HG03521 (cell line): ENCODE results near the gene CYP39A1.

ENCODE experiments used
- ATAC-seq: cut with Tn5 transposase; IDR thresholded peaks from one replicate; pipeline ENCODE4 v1.9.1; 2021; ENCODE audit warnings: mild to moderate bottlenecking, moderate library complexity; ENCODE audit not compliant: unreplicated experiment

The CYP39A1 gene

DNA sequence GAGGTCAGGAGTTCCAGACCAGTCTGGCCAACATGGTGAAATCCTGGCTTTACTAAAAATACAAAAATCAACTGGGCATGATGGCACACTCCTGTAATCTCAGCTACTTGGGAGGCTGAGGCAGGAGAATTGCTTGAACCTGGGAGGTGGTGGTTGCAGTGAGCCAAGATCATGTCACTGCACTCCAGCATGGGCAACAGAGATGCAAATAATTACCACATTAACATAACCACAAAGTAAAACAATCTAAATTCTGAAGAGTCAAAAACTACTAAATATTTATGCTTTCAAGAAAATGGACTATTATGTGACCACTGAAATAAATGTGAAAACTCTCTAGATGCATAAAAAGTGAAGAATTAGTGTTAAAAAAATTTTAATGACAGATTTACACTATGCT lies 59.9 kb downstream of the CYP39A1 start:
- no peak for ATAC-seq

DNA sequence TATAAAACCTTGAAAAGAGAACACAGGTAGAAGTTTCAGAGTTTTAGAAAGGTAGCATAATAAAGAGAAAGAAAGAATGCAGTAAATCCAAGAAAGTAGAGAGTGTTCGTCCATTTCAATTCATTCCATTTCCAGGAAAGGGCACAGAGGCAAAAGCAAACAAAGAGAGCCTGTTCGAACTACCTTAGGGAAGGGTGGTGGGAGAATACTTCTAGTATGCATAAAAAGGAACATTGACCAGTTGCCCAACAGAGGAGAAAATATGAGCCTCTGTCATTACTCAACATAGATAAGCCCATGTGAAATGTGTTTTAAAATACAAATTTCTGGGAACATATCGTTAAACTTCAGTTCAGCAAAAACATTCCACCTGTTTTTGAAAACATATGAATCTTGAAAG lies 60.6 kb downstream of the CYP39A1 start:
- ATAC-seq = no peak

DNA sequence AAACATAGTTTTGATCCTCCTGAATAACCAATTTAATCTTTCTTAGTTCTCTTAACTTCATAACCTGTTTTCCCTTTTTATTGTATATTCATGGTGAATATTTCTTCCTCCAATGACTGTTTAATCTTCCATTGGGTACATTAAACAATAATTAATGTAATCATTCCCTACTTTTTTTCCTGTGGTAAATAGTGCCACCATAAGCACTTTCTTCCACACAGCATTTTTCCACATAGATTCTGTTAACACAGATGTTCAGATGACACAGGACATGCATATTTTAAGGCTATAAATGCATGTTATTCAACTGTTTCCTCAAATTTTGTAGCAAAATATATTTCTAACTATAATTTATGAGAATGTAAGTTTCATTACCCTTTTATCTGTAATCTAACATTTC lies 61.9 kb downstream of the CYP39A1 start:
- no peak for ATAC-seq

DNA sequence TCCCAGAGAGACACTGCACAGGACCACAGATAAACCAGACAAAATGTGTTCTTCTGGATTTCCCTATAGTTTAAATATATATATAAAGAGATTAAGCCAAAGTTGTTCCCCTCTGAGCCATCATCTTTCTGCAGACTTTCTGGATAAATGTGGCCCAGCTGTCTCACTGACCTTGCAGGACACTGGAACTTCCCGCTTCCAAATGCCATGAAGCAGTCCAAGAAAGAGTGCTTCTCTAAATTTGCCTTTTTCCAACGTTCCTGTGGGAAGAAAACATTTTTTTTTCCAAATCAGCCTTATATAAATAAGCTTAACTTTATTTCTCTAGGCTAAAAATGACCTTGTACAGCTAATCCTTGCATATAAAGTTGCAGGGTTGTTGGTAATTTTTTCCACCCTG lies 65.7 kb downstream of the CYP39A1 start:
- ATAC-seq = no peak

- ATAC-seq = no peak
Measured at GRCh38 chr6:46584586-46584985, 68.0 kb downstream of the CYP39A1 start.

DNA sequence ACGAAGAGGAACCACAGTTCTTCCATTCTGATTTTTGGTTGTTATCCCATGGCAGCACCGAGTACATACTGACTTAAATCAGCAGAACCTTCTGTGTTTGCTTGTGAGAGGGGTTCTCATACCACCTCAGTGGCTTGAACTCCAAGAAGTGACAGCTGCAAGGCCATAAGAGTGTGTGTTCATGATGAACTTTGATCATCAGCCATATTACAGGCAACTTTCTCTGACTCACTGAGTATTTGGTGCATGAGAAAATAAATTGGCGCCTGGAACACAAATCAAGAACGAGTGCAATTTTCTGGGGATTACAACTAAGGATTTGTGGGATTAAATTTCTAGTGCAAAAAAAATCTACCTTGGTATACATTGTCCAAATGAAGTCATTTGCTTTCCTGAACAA lies 68.9 kb downstream of the CYP39A1 start:
- no peak for ATAC-seq

- no peak for ATAC-seq
Measured at GRCh38 chr6:46583081-46583480, 69.5 kb downstream of the CYP39A1 start.

DNA sequence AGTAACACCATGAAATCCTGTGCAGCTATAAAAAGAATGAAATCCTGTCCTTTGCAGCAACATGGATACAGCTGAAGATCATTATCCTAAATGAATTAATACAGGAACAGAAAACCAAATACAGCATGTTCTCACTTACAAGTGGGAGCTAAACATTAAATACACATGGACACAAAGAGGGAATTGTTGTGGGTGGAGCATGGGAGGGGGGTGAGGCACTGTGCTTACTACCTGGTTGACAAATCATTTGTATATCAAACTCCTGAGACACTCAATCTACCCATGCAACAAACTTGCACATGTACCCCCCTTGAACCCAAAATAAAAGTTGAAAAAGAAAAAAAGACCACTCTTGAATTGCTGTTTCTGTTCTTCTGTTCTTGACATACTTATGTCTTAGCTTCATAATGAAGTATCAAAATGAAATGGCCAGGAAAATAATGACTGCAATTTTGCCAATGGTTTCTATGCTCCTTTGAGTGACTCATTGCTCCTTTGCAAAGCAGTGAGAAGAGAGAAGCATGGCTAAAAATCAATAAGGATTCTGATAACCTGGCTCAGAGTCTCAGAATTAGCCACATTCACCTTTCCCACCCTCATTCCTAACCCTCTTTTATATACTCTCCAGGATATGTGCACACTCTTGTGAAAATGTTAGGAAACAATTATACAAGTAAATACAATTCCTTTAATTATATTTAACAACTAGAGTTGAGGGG lies 71.0 kb downstream of the CYP39A1 start:
- no peak for ATAC-seq

GRCh38 chr6:46575530-46575929 lies 77.1 kb downstream of the CYP39A1 start:
- no peak for ATAC-seq

- ATAC-seq = no peak
Measured at GRCh38 chr6:46573140-46573539, 79.5 kb downstream of the CYP39A1 start.

DNA sequence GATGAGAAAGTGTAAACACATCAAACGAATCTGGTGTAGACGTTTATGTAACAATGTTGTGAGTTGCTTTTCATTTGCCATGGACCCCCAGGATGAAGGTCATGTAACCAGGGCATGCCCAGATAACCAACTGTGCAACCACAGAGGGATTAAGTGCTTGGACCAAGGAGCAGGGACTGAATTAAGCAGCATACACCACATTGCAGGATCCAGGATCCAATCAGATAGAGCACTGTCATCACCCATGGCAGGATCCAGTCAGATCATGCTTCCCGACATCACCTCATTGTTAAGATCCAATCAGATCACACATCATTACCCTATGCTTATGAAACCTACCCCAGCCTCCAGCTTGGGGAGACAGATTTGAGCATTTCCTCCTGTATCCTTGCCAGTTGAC lies 87.1 kb downstream of the CYP39A1 start:
- no peak for ATAC-seq

GRCh38 chr6:46563924-46564323 lies 88.7 kb downstream of the CYP39A1 start:
- no peak for ATAC-seq

GRCh38 chr6:46556053-46556452 lies 96.6 kb downstream of the CYP39A1 start:
- ATAC-seq = no peak

GRCh38 chr6:46555129-46555528 lies 97.5 kb downstream of the CYP39A1 start:
- no peak for ATAC-seq

DNA sequence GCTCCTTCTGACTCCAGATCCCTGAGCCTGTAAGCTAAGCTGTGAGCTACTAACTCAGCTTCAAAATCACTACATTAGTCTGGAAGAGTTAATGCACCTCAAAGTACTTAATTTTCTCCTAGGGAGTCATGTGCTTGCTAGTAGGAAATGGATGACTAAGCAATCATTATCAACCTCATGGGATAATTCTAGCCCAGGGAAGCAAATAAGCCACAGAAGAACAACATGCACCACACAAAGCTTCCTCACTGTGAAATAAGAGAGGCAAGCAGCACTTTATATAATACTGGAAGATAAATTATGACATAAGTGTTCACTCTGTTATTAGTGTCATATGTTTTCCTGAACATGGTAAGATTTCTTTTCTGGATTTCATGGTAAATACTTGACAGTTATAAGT lies 103.5 kb downstream of the CYP39A1 start:
- ATAC-seq = no peak

- ATAC-seq = no peak
Measured at GRCh38 chr6:46541556-46541955, 111.1 kb downstream of the CYP39A1 start.

DNA sequence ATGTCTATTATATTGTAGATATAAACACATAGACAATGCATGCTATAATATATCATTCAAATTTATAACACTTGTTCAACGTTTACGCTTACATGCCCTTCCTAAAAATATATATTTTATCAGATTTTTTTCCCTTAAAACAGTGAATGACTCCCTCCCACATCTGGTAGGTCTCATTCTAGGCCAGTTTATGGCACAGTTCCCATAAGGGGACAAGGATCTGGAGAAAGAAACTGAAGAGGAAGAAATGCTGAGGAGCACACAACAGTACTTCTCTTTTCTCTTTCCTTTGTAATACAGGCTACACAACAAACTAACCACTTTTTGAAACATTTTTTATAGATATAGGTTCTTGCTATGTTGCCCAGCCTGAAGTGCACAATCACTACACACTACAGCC lies 112.8 kb downstream of the CYP39A1 start:
- ATAC-seq = no peak

DNA sequence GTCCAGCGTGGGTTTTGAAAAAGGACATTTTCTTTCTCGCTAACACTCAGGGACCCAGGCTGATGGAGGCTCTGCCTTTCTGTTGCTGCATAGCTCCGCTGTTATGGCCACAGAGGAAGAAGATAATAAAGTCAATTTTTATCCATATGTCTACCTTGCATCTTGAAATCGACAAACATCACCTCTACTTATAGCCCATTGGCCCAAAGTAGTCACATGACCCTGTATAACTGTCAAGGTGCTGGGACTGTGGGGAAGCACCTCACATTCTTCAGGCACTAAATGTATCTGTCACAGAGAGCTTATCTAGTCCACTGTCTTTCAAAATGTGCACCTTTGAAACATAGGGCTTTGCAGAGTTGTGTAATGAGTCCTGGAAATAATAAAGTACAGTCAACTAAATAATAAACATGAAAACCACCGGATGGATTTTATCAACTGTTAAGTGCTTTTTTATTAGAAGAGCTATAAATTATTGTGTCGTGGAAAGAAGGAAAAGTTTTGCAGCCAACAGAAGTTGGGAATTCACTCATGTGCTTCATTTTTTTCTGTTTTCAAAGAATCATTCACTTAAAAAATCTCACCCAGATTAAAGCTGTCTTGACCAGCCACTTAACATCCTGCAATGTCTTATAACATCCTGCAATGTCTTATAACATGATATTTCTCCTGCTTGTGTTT lies 113.7 kb downstream of the CYP39A1 start:
- ATAC-seq = no peak

GRCh38 chr6:46530896-46531295 lies 121.7 kb downstream of the CYP39A1 start:
- no peak for ATAC-seq

DNA sequence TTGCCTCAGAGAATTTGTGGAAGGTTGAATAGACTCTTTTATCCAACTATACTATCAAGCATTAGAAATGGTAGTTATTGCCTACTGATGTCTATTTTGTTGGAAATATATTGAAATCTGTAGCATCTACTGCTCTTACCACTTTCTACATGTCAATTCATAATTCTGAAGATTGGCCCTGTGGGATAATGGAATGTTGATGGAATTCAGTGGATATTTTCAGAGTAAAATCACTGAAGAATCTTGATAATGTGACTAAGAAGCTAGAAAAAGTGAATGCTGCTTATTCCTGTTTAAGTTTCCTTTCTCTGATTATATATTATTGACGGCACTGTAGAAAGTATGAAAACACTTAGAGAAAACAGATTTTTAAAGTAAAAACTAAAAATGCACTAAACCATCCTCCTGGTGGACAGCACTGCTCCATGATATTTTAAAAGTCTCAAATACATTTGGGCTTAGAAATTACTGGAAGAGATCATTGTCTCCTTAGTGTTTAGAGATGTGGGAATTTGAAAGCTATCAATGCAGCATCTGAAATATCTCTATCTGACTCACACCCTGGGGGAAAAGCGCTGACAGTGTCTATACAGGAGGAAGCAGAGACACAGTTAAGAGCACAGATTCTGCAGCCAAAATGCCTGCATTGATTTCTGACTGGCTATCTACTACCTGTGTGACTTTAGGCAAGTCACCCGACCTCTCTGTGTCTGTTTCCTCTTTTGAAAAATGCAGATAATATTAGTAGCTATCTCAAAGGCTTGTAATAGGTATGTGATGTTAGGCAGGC lies 123.5 kb downstream of the CYP39A1 start:
- no peak for ATAC-seq

DNA sequence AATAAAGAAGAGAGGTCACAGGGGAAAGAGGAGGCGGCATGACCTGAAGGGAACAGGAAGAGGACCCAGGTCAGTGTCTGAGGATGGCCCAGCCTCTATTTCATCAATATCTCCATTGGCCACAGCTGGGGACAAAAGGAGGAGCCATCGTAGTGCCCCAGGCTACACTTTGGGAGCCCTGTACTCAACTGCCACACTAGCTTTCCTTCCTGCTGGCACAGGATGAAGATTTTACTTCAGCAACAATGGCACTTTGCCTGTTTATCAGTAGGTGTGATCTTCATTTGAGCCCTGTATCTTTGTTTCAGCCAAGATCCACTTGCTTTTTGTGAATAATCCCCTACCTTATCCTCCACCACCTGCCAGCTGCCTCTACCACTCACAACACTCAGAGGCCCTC lies 126.0 kb downstream of the CYP39A1 start:
- no peak for ATAC-seq

DNA sequence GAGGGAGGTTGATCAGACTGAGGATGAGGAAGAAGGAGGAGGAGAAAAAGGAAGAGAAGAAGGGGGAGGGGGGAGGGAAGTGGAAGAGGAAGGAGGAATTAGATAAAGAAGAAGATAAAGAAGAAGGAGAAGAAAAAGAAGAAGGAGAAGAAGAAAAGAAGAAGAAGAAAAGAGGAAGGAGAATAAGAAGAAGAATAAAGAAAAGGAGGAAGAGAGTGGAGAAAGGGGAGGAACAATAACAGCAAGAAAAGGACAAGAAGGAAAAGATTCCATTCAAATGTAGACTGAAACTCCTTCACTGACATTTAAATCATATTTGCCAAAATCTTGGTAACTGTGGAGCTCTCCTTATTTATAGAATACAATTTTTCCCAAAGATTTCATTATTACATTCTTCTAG lies 127.0 kb downstream of the CYP39A1 start:
- no peak for ATAC-seq
